HG03457 (cell line): ENCODE results near the gene TMEM222.

Experiments used
- ATAC-seq: cut with Tn5 transposase; IDR thresholded peaks from one replicate; pipeline ENCODE4 v1.9.1; 2021; ENCODE audit warnings: moderate number of reproducible peaks; ENCODE audit not compliant: unreplicated experiment

Gene TMEM222

DNA sequence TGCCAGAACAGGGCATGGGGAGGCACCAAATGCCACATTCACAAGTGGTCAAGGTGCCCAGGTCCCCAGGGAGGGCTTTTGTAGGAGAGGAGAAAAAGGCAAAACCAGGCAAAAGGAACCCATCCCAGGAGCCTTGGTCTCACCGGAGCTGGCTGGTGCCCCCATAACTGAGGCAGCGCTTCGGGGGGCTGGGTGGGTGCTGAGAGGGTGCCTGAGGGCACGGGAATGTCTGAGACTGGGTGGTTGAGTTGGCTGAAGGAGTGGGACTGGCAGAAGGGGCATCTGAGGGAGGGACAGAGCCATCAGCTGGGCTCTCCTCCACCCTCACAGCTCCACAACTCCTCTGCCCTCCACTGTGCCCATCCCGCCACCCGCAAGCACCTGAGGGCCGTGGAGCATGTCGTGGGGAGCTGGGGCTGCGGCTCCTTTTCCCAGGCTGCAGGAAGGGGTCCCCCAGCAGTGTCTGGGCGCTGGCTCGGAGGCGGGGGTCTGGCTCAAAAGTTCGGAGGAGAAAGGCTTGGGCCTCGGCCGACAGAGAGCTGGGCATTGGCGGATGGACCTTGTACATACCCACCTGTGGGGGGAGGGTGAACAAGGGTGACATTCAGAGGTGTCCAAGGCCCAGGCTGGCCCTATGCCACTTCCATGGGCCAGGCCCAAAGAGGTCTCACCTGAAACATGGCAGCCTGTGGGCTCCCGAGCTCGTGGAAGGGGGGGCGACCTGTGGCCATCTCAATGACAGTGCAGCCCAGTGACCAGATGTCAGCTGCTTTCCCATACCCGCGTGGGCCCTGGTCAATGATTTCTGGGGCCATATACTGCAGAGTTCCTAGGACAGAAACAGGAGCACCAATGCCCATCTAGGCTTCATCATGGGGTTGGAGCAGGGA lies 36.3 kb downstream of the TMEM222 start:
- no peak for ATAC-seq

DNA sequence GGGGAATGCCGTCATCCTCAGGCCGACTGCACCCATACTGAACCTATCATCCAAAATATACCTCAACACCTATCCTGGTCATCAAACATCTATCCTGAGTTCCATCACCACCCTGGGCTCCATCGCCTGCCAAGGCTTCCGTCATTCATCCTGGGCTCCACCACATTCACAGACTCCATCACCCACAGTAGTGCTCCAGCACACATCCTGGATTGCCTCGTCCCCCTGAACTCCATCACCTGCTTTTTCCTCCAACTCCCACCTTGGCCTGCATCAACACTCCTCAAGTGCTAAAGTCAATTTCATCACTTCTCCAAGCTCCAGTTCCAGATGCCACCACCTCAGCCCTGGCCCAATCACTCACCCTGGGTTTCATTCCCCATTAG lies 37.0 kb downstream of the TMEM222 start:
- ATAC-seq: no peak

DNA sequence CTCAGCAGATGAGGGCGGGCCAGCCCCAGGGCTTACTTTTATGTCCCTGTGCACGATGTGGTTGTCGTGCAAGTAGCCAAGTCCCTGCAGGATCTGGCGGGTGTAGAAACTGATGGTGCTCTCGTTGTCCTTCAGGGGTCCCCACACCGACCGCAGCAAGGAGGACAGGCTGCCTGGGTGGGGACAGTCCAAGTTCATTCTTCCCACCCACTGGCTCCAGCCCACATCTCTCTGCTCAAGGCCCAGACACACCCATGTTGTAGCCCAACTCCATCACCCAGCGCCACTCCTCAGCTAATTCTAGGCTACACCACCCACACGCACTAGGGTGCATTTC lies 37.8 kb downstream of the TMEM222 start:
- no peak for ATAC-seq

DNA sequence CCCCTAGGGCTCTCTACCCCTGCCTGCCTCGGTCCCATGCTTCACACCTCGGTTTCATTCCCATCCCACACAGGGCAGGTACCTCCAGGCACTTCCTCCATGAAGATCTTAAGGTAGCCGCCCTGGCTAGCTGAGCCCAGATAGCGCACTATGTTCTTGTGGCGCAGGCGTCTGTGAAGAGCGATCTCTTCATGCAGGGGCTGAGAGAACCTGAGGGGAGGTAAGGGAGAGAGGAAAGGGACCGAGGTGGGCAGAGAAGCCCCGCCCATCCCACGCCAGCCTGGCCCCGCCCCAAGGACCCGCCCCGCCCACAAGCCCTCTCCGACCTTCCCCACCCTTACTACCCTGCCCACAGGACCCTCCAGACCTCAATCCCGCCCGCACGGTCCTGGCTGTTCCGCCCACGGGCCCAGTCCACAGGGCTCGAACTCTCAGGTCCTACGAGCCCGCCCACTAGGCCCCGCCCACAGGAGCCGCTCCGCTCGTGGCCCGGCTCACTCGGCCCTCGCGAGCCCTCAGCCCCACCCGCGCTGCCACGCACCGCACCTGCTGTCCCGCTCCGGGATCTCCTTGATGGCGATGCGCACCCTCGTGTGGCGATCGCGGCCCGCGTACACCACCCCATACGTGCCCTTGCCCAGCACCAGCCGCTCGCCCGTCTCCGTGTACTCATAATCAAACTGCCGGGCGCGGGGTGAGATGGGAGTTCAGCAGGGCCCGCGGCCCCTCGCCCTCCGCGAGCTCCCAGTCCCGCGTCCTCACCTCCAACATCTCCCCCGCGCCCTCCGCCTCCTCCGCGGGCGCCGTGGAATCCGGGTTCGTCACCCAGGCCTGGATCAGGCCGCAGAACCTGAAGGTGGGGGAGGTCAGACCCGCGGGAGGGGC lies 38.4 kb downstream of the TMEM222 start:
- ATAC-seq: no peak

DNA sequence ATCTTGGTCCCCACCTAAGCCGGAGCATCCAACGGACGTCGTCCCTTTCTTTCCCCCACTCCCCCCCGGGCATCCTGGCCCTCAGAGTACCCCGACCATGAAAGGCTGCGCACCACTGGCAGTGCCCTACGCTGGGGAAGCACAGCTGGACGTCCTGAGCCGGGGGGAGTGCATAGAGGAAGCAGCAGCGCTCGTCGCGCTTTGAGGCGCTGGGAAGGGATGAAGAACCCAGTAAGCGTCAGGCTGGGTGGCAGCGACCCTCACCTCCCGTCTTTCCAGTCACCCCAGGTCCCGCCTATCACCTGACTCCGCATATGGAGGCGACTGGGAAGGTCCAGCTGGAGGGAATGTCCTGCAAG lies 39.1 kb downstream of the TMEM222 start:
- no peak for ATAC-seq

DNA sequence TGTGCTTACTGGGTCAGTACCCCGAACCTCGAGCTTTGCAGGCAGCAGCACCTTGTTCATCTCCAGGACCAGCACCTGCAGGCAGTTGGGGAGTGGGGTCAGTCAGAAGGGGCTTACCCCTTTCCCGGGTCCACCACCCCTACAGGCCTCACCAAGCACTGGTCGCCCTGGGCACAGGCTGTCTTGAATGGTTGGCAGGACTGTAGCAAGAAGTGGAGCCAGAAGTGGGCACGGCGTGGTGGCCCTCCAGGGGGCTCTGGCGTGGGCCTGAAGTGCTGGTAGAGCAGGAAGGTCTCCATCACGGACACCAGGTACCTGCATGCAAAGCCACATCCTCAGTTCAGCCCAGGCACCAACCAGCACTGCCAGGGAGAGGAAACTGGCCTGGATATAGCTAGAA lies 39.6 kb downstream of the TMEM222 start:
- ATAC-seq: no peak

DNA sequence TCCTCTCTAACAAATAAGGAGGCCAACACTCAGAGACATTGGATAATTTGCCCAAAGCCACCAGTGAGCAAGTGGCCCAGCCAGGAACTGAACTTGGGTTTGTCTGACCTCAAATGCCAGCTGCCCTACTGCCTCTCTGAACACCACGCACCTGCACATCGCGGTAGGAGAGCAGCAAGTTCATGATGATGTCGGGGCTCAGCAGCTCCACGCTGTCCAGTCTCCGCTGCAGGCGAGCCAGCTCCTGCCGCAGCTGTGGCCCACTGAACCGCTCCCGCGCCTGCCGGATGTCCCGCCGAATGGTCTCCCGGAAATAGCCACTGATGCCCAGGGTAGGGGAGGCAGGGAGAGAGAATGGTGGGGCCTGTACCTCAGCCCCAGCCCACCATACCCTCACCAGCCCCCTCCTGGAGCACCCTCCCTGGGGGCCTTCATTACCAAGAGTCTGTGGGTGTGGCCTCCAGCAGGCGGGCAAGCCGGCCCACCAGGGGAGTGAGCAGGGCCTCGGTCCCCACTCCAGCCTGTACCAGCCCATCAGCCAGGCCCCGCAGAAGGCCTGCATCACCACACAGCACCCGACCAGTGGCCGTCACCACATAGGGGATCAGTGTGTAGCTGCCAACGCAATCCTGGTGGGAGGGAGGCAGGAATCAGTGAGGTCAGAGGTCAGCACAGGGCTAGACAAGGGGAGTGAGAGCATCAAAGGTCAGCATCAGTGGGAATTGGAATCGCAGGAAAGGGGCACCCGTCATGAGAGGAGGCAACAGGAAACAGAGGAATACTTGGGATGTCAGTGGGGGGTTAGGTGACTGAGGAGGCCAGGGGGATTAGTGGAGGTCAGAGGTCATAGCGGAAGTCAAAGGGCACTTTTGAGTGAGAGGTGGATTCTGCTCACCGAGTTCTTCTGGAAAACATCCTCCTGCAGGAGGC lies 42.1 kb downstream of the TMEM222 start:
- ATAC-seq: no peak

DNA sequence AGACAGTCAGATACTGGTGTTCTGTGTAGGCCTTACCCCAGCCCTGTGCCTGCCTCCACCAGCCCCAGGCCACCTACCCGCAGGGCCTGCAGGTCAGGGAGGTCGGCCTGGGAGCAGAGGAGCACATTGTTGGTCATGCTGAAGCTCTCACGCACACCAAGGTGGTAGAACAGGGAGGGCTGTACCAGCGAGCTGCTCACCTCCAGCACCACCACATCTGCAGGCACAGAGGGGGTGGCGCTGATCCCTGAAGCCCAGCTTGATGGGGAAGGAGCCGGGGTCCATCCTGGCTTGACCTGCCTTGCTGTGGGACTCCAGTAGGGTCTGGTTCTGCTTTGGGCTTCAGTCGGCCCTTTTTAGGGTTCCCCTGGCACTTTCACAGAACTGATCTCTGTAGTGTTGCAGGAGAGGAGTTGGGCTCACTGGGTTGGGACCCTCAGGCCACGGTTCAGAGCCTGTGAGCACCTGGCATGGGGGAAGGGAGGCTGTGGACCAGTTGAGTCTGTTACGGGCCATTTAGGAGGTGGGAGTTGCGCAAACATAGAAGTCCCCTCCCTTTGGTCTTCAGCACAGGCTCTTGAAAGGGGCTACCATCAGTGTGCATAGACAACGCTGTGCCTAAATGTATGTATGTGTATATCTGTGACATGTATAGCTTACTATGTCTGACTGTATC lies 42.9 kb downstream of the TMEM222 start:
- no peak for ATAC-seq

DNA sequence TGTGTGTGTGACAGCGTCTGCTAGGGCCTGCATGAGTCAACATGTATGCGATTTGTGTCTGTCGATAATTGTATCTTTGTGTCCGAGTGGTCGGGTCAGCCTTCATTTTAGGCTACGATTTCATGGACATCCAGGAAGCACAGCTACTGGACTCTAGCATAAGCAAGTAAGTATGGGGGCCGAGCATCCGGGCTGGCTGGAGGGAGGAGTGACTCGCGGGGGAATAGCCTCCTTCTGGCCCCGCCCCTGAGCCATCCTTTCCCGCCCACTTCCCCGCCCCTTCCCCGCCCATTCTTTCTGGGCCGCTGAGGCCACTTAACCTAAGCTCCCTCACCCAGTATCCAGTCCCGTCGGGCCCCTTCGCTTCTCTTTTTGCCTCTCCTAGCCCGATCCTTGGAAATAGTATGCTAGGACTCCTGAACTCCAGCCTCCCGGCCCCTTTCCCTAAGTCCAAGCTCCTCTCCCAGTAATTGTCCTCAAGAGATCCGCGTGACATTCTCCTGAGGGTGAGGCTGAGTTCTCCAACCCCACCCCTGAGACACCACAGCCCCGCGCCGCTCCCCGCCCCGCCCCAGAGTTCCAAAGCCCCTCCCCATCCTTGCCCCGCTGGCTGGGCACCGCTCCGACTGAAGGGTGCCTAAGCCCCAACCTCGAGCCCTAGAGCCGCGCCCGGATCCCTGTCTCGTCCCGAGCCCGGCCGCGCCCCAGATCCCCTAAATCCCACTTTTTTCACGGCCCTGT lies 43.6 kb downstream of the TMEM222 start:
- no peak for ATAC-seq

DNA sequence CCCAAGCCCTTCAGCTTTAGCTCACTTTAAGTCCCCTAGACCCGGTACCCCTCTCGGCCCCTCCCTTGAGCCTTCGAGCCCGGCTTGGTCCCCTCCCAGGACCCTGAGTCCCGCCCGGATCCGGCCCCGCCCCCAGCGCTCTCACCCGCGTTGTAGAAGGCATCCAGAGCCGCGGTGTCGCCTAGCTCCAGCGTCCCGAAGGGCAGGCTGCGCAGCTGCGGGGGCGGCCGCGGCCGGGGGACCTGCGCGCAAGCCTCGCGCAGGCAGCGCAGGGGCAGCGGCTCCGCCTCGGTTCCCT lies 44.1 kb downstream of the TMEM222 start:
- ATAC-seq: no peak

DNA sequence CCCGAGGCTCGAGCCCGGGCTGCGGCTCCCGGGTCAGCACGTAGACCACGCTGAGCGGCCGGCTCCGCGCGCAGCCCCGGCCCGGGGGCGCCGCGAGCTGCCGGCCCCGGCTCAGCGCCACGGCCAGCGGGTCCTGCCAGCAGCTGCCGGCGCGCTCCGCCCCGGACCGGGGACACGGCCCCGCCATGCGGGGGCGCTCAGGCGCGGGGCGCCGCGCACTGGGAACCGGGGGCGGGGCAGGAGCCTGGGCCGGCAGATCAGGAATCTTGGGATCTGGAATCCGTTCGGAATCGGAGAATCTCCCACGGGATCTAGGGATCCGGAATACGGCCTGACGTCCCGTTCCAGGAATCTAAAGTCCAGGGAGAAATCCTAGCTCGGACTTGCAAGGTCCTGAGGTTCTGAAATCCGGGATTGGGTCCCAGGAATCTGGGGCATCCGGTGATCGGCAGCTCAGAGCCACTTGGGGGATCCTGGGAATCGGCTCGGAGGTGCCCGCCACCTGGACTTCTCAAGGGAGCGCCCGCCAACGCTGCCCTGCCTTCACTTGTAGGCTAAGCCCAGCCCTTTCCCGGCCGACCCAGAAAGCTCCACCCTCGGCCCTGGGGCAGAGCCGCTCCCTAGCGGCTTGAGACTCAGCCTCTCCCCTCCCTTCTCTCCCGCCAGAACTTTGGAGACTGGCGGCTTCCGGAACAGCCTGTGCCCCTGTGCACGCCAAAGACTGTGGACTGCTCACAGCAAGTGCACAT lies 44.6 kb downstream of the TMEM222 start, which contains the start of gene MAP3K6:
Gene MAP3K6 (minus strand): TSS at position 551 of the 749 bp plus-strand sequence. CDS start 364 bp downstream, at position 187.
- no peak for ATAC-seq

DNA sequence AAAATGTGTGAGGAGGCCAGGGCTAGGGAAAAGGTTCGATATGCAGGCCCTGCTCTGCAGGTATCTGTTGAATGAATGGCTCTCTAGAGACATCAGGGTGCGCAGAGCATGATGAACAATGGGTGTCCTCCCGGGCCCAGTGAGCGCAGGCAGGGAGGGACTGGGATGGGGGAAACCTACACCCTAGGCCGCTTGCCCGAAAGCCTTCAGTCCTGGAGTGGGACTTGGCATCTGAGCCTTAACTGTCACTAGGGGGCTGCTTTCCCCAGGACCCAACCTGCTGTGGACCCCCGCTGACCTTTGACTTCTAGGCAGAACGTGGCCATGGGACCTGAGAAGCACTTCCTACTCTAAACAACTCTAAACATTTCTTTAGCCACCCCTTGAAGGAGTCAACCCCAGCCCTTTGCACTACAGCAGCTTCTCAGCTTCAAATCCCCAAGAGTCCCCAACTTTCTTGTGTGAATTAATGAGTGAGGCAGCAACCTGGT lies 45.2 kb downstream of the TMEM222 start:
- no peak for ATAC-seq

DNA sequence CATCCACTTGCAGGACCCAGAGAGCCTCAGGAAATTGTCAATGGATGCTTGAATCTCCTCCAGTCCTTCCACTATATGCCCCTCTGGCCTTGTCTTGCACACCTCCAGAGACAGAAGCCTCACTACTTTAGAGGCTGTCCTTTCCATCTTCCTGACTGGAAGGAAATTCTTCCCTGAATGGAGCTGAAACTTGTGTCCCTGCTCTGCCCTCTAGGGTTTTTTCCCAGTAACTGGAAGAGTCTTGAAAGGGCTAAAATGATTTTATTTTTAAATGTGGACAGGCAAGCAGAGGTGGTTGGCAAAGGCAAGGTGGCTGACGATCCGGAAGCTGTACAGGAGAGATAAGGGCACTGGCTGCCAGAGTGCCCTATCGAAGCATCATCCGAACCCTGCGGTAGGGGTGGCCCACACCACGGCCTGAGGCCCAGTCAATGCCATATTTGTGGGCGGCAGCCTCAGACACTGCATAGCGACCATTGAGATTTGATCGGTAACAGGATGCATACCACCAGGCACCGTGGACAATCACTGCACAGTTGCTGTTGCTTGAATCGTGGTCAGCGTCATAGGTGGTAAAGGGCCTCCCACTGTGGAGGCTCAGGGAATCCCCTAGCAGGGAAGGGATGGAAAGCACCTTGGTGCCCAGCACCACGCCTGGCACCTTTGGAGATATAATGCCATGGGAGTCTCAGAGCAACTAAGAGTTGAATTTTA lies 47.1 kb downstream of the TMEM222 start:
- no peak for ATAC-seq

DNA sequence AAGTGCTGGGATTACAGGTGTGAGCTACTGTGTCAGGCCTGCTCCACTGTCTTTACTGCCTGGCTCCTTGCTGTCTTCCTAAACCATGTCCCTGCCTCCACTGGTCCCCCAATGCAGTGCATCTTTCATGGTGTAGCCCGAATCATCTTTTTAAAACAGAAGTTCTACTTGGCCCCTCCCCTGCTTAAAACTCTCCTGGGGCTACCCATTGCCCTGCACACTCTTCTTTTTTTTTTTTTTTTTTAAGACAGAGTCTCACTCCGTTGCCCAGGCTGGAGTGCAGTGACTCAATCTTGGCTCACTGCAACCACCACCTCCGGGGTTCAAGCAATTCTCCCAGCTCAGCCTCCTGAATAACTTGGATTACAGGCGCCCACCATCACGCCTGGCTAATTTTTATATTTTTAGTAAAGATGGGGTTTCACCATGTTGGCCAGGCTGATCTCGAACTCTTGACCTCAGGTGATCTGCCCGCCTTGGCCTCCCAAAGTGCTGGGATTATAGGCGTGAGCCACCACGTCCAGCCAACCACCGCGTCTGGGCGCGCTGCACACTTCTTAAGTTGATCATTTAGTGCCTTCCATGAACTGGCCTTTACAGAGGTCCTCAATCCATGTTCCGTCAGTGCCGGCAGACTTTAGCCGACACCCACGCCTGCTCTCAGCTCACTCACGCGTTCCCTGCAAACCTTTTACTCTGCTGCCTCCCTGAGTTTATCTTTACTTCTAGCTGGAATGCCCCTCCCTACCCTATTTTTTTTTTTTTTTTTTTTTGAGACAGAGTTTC lies 50.3 kb downstream of the TMEM222 start:
- ATAC-seq: no peak

DNA sequence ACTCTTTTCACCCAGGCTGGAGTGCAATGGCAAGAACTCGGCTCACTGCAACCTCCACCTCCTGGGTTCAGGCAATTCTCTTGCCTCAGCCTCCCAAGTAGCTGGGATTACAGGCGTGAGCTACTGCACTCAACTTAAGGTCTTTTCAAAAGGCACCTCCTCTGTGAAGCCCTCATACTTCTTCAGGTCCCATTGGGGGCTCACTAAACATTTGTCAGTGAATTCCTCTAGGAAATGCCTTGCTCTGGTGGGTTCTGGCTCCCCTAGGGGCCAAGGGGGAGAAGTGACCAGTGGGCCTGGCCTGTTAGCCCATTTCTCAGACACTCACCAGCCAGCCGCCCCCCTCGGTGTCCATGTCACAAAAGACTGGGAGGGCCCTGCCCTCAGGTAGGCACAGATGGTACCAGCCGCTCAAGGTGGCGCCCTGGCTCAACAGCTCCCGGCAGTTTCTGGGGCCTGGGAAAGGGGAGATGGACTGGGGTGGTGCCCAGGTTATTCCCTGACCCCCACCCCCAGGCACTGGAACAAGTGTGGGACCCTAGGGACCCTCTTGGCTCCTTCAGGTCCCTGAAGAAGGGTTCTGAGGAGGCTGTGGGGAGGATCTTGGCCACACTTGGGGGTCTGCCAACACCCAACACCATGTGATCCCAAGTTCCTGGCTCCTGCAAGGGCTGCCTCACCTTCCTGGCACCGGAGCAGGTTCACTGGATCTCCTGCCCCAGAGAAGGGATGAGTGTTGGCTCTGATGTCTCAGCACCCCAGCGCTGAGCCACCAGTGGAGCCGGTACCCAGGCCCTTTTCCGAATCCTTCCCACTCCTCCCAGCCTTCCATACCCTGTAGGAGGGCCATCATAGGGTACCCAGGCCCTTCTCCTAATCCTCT lies 51.1 kb downstream of the TMEM222 start:
- no peak for ATAC-seq

DNA sequence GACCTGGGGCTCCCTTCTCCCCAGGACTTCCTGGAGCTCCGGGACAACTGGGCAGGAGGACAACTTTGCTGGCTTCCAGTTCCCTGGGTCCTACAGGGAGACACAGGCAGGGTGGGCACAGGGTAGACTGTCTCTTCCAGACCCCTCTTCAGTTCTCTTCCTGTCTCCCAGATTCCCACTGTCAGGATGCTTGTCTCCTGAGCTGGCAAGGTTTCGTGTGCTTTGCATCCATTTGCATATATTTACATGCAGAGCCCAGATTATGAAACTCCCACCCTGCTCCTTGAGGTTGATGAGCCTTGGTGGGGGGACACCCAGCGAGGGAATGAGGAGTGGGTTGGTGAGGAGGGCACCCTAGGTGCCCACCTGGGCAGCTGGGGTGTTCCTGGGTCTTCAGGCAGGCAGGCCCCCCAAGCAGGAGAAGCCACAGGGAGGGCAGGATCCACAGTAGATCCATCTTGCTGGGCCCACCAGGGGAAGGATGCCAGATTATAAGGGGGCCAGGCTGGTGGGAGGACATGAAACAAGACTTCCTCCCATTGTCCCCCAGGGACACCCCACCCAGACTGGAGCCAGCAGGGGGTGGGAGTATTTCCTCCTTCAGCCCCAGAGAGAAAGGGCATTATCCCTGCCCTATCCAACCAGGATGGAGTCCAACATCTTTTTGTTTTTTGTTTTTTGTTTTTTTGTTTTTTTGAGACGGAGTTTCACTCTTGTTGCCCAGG lies 52.6 kb downstream of the TMEM222 start, which contains the start of gene FCN3:
Gene FCN3 (minus strand): TSS at position 463 of the 725 bp plus-strand sequence. CDS start 6 bp downstream, at position 457.
- no peak for ATAC-seq
